Thoracic aorta (tissue), 2 donors: ENCODE results near the gene TMEM140. TPM values are rescaled to one million over a fixed set of nuclear protein-coding genes. Genes with fewer than 3 reads are reported as not detected.

Experiments
- ATAC-seq: fragments of 150-250 bp; one replicate; pipeline ENCODE4 v1.8.0; 2017; ENCODE audit warnings: low read depth; ENCODE audit not compliant: insufficient number of reproducible peaks, low FRiP score
- DNase-seq: peaks from one replicate; pipeline ENCODE4 v3.0.0-alpha.2; 2020; ENCODE audit warnings: low spot score
- H3K27ac ChIP-seq, 2 donors: fragments of 200-600 bp; sonication (generic); 1 replicate in 1 of 2; 2 replicates in 1 of 2; pipeline ENCODE4 v1.5.1; 2016; ENCODE audit warnings: mild to moderate bottlenecking in 2 of 2, moderate library complexity in 2 of 2
- H3K27me3 ChIP-seq: fragments of 200-600 bp; sonication (generic); replicated peaks from 2 replicates; pipeline ENCODE4 v1.6.0; 2016; ENCODE audit warnings: mild to moderate bottlenecking; ENCODE audit not compliant: insufficient read depth
- H3K36me3 ChIP-seq: fragments of 200-600 bp; sonication (generic); one replicate; pipeline ENCODE4 v1.5.1; 2016
- H3K4me1 ChIP-seq, 2 donors: fragments of 200-600 bp; sonication (generic); 1 replicate in 1 of 2; 2 replicates in 1 of 2; pipeline versions ENCODE4 v1.5.1 to v1.6.0; 2016; ENCODE audit warnings: low read depth in 2 of 2, mild to moderate bottlenecking in 1 of 2; ENCODE audit not compliant: control insufficient read depth in 1 of 2
- H3K4me3 ChIP-seq: fragments of 200-600 bp; sonication (generic); 2 replicates; pipeline ENCODE4 v1.5.1; 2016; ENCODE audit warnings: mild to moderate bottlenecking
- H3K9me3 ChIP-seq: fragments of 200-600 bp; sonication (generic); 2 replicates; pipeline ENCODE4 v1.5.1; 2016
- total RNA-seq, 2 donors: library from RNA; depleted of rRNA; stranded (reverse); fragments of >200 nt; gene quantifications; one replicate each; pipeline versions ENCODE4 v1.1.0 to v1.2.3, GENCODE V29; 2016
- TF ChIP-seq, protein P1 (sequence below): fragments of 200-600 bp; sonication (generic); IDR thresholded peaks from one replicate; pipeline ENCODE4 v1.5.1; 2019; ENCODE audit warnings: antibody characterized with exemption

TMEM140 gene
- total RNA-seq, 2 donors from 2014 or later, result 20.6 to 27.6 TPM

- Histone ChIP-seq H3K4me1 (peaks cover 35 to 68% of the 10 kb centered on the region in 2 donors), H3K9me3 (peaks cover 3% of the 10 kb centered on the region), H3K27me3 (no peaks in the 10 kb centered on the region), H3K27ac (peak overlapping the region; percentile 24 to 40), H3K36me3 (peaks cover 6% of the 10 kb centered on the region), H3K4me3 (no peak overlapping the region)
- DNase-seq, result no peak
- TF ChIP-seq, protein P1, sequence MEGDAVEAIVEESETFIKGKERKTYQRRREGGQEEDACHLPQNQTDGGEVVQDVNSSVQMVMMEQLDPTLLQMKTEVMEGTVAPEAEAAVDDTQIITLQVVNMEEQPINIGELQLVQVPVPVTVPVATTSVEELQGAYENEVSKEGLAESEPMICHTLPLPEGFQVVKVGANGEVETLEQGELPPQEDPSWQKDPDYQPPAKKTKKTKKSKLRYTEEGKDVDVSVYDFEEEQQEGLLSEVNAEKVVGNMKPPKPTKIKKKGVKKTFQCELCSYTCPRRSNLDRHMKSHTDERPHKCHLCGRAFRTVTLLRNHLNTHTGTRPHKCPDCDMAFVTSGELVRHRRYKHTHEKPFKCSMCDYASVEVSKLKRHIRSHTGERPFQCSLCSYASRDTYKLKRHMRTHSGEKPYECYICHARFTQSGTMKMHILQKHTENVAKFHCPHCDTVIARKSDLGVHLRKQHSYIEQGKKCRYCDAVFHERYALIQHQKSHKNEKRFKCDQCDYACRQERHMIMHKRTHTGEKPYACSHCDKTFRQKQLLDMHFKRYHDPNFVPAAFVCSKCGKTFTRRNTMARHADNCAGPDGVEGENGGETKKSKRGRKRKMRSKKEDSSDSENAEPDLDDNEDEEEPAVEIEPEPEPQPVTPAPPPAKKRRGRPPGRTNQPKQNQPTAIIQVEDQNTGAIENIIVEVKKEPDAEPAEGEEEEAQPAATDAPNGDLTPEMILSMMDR, result no peak
- no peak for ATAC-seq
These were observed 13.2 kb downstream of the TMEM140 start for GRCh38 chr7:135160858-135161653.

- ATAC-seq, result no peak
These were observed 13.8 kb downstream of the TMEM140 start for GRCh38 chr7:135161669-135162068.

DNA sequence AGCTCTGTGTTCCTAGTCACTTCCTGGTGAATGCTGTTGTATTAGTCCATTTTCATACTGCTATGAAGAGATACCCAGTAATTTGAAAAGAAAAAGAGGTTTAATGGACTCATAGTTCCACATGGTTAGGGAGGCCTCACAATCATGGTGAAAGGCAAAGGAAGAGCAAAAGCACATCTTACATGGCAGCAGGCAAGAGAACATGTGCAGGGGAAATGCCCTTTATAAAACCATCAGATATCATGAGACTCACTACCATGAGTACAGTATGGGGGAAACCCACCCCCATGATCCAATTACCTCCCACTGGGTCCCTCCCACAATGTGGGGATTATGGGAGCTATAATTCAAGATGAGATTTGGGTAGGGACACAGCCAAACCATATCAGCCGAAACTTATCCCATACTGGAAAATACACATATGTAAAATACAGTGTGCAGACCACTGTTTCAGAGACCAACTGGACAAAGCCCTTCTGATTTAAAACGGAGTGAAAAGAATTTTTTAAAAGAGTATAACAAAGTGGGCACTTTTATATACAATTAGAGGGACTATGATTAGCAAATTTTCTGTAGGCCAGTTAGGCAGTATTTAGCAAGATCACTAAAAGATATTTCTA is 14.6 kb downstream of the TMEM140 start:
- no peak for ATAC-seq

More at GRCh38 chr7:135161669-135162068, 13.8 kb downstream of the TMEM140 start:
- Histone ChIP-seq H3K4me3 (no peak overlapping the region), H3K27me3 (no peaks in the 10 kb centered on the region), H3K27ac (no peak overlapping the region), H3K36me3 (peaks cover 12% of the 10 kb centered on the region), H3K9me3 (no peaks in the 10 kb centered on the region), H3K4me1 (peaks cover 35 to 74% of the 10 kb centered on the region in 2 donors)
- DNase-seq, result no peak
- TF ChIP-seq, protein P1, result no peak

GRCh38 chr7:135164357-135165061 is 16.6 kb downstream of the TMEM140 start:
- H3K4me1 ChIP-seq, result peaks cover 33 to 74% of the 10 kb centered on the region in 2 donors
- no peaks in the 10 kb centered on the region for H3K9me3 ChIP-seq
- no peak overlapping the region for H3K4me3 ChIP-seq
- TF ChIP-seq, protein P1, result no peak
- H3K36me3 ChIP-seq, result peaks cover 21% of the 10 kb centered on the region
- DNase-seq, result no peak
- peak overlapping the region; percentile 35 to 54 for H3K27ac ChIP-seq
- H3K27me3 ChIP-seq, result no peaks in the 10 kb centered on the region
- ATAC-seq, result no peak

More for the DNA sequence above, 14.6 kb downstream of the TMEM140 start:
- Histone ChIP-seq H3K27me3 (no peaks in the 10 kb centered on the region), H3K27ac (no peak overlapping the region), H3K4me1 (peaks cover 35 to 76% of the 10 kb centered on the region in 2 donors), H3K36me3 (peaks cover 20% of the 10 kb centered on the region), H3K4me3 (no peak overlapping the region), H3K9me3 (no peaks in the 10 kb centered on the region)
- TF ChIP-seq, protein P1, result no peak
- DNase-seq, result no peak

GRCh38 chr7:135165862-135166261 is 18.0 kb downstream of the TMEM140 start:
- peaks cover 21% of the 10 kb centered on the region for H3K36me3 ChIP-seq
- no peaks in the 10 kb centered on the region for H3K9me3 ChIP-seq
- TF ChIP-seq, protein P1, result no peak
- peaks cover 23 to 65% of the 10 kb centered on the region in 2 donors for H3K4me1 ChIP-seq
- ATAC-seq (no peak), DNase-seq (no peak)
- no peaks in the 10 kb centered on the region for H3K27me3 ChIP-seq
- no peak overlapping the region for H3K4me3 ChIP-seq
- H3K27ac ChIP-seq, result no peak overlapping the region
